GM12801 (cell line): ENCODE results near the gene MICAL2.

Experiments
- TF ChIP-seq, protein P1 (sequence below): IDR thresholded peaks from one replicate; pipeline ENCODE4 v1.5.1; 2011; ENCODE audit warnings: control low read depth; ENCODE audit not compliant: insufficient read length; ENCODE audit errors: extremely low read depth

Gene MICAL2

DNA sequence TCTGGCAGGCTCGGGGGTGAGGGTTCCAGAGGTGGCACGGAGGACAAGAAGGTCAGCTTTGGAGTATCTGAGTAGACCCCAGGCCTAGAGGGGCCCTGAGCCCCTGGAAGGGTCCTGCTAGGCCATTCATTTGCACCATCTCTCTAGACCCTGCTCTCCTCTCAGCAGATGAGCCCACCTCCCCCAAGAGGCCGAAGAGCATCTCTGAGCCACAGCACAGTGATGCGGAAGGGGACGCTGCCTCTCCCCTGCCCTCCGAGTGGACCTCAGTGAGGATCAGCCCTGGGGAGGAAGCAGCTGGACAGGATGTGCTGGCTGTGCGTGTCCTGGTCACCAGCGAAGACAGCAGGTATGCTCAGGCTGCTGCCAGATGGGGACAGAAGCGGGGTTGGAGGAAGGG is 165.4 kb downstream of the MICAL2 start:
- TF ChIP-seq, protein P1, sequence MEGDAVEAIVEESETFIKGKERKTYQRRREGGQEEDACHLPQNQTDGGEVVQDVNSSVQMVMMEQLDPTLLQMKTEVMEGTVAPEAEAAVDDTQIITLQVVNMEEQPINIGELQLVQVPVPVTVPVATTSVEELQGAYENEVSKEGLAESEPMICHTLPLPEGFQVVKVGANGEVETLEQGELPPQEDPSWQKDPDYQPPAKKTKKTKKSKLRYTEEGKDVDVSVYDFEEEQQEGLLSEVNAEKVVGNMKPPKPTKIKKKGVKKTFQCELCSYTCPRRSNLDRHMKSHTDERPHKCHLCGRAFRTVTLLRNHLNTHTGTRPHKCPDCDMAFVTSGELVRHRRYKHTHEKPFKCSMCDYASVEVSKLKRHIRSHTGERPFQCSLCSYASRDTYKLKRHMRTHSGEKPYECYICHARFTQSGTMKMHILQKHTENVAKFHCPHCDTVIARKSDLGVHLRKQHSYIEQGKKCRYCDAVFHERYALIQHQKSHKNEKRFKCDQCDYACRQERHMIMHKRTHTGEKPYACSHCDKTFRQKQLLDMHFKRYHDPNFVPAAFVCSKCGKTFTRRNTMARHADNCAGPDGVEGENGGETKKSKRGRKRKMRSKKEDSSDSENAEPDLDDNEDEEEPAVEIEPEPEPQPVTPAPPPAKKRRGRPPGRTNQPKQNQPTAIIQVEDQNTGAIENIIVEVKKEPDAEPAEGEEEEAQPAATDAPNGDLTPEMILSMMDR = no peak

DNA sequence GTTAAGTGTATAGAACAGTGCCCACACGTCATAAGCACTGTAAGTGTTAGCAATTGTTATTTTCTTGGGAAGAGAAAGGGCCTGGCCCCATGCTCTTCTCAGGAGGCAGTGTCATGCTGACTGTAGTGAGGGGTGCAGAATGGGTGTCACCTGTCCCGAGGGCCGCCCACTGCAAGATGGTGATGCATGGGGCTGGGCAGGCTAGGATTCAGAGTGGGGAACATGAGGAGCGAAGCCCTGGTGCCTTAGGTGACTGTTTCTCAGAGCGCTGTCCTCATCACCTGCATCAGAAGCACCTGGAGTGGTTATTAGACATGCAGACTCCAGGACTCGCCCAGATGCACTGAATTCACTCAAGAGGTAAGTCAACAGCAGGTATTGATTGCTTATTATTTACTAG is 166.0 kb downstream of the MICAL2 start:
- TF ChIP-seq, protein P1 = no peak

DNA sequence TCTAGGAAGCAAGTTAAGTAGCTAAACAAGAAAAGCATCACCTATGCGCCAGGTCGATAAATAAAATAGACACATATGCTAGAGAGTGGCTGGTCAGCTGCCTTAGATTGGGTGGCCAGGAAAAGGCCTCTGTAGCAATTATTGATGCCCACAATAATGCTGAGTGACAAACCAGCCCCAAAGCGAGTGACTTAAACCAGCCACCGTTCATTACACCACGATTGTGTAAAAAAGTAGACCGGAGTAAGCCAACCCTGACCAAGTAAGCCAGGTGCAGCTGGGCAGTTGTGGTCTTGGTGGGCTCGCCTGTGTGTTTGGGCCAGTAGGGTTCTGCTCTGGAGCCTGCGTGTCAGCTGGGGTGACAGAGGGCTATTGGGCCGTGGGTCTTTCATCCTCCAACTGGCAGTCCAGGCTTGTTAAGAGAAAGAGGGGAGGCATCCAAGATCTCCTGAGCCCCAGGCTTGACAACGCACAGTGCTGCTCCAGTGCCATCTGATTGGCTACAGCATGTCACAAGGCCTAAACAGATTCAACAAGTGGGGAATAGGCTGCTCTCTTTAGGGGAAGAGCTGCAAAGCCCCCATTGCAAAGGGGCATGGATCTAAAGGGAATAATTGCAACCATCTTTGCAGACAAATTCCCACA is 166.6 kb downstream of the MICAL2 start:
- TF ChIP-seq, protein P1 = no peak

DNA sequence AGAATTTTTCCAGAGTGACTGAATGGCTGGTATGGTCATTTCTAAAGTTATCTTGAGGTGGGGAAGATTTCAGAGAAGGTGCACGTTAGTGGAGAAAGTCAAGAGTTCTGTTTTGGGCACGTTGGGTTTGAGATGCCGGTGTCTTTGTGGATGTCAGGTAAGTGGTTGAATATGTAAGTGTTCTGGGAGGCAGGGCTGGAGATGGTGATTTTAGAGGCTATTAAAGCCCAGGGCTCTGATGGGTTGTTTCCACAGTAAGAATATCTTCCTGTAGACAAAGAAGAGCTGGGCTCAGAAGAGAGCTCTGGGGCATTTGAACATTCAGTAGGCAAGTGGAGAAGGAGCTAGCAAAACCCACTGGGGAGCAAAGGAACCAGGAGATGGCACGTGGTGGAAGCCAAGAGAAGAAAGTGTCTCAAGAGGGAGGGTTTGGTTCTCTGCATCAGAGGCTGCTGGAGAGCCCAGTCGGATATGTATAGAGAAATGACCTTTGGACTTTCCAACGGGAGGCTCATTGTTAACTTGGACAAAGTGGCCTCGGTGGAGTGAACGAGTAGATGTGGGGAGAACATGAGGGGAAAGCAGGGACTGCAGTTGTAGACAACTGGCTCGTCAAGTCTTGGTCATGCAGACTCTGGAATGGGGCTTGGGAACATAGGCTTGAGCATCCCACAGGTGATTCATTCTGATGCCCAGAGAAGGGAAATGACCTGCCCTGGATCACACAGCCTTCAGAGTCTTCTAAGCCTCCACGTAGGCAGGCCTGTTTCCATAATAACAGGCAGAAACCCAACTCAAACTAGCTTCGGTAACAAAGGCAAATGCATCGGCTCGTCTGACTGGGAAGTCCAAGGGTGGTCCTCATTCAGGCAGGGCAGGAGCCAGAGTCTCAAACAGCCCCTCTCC is 168.6 kb downstream of the MICAL2 start:
- TF ChIP-seq, protein P1 = no peak

DNA sequence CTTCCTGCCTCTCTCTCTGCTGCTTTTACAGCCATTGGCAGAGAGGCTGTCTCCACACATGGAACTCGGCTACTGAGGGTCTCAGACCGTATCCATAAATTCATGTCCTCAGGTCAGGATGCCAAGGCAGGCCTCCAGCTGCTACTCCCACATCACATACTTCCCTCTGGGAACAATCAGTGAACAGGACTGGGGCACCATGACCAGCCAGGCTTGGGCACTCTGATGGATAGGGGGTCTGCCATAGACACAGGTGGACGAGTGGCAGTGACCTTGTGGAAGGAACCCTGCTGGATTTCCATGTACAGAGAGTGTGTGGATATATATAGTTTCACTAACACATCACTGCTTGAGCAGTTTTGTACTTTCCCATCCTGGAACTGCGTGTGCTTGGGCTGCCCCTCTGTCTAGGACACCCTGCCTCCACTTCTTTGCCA is 169.3 kb downstream of the MICAL2 start:
- TF ChIP-seq, protein P1 = no peak

DNA sequence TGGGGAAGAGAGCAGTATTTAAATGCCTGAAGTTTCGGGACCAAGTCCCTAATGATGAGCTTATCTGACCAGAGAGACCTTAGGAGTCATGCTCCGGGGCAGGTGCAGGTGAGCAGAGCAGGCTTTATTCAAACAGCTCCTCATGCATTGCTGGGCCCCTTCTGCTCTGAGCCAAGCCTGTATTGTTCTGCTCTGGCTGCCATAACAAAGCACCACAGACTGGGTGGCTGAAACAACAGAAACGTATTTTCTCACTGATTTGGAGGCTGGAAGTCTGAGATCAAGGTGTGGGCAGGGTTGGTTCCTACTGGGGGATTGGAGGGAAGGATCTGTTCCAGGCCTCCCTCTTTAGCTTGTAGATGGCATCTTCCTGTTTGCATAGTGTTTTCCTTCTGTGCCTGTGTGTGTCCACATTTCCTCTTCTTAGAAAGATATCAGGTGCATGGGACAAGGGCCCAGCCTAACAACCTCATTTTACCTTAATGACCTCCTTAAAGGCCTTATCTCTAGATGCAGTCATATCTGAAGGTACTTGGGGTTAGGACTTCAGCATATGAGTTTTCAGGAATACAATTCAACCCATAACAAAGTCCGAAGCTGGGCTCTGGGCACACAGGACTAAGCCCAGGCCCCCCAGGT is 169.9 kb downstream of the MICAL2 start:
- TF ChIP-seq, protein P1 = no peak
